Astrocyte (in vitro differentiated cells and primary cell): ENCODE data around the gene CHAT. TPM values are rescaled to one million over a fixed set of nuclear protein-coding genes. Genes with fewer than 3 reads are reported as not detected.

ENCODE experiments used
- DNase-seq: peaks from one replicate; pipeline ENCODE4 v3.0.0-alpha.2; 2010; ENCODE audit warnings: low read depth
- FAIRE-seq: peaks from 2 replicates; lab custom pipeline; 2011; peaks lifted over from hg19 to GRCh38; lab: Jason Lieb, UNC
- H2AFZ ChIP-seq: 2 replicates; pipeline ENCODE4 v1.6.0; 2012; ENCODE audit warnings: low read depth, low read length, inconsistent platforms
- H3K27ac ChIP-seq: 2 replicates; pipeline ENCODE4 v1.5.1; 2011; ENCODE audit warnings: low read depth, low read length, inconsistent platforms
- H3K27me3 ChIP-seq: 2 replicates; pipeline ENCODE4 v1.6.0; 2011; ENCODE audit warnings: low read length, inconsistent platforms; ENCODE audit not compliant: insufficient read depth
- H3K36me3 ChIP-seq: 2 replicates; pipeline ENCODE4 v1.5.1; 2011; ENCODE audit warnings: low read length, inconsistent platforms; ENCODE audit not compliant: insufficient read depth
- H3K4me1 ChIP-seq: 2 replicates; pipeline ENCODE4 v1.5.1; 2011; ENCODE audit warnings: low read length, inconsistent platforms; ENCODE audit not compliant: insufficient read depth
- H3K4me2 ChIP-seq: 2 replicates; pipeline ENCODE4 v1.6.0; 2012; ENCODE audit warnings: low read length, inconsistent platforms
- H3K4me3 ChIP-seq: 2 replicates; pipeline ENCODE4 v1.5.1; 2011; ENCODE audit warnings: low read depth, mild to moderate bottlenecking, low read length, inconsistent platforms; ENCODE audit not compliant: insufficient read depth
- H3K79me2 ChIP-seq: 2 replicates; pipeline ENCODE4 v1.6.0; 2012; ENCODE audit warnings: mild to moderate bottlenecking, low read length, inconsistent platforms; ENCODE audit not compliant: insufficient read depth
- H3K9ac ChIP-seq: 2 replicates; pipeline ENCODE4 v1.6.0; 2012; ENCODE audit warnings: mild to moderate bottlenecking, low read length, inconsistent platforms
- H3K9me3 ChIP-seq: 2 replicates; pipeline ENCODE4 v1.5.1; 2012; ENCODE audit warnings: low read depth, mild to moderate bottlenecking, low read length, inconsistent platforms; ENCODE audit not compliant: insufficient read depth
- H4K20me1 ChIP-seq: 2 replicates; pipeline ENCODE4 v1.6.0; 2012; ENCODE audit warnings: low read length, inconsistent platforms; ENCODE audit not compliant: insufficient read depth
- H3K27ac Mint-ChIP-seq: one replicate; pipeline ENCODE4 v1.8.0; 2021; ENCODE audit warnings: mild to moderate bottlenecking, mixed read lengths; ENCODE audit not compliant: unreplicated experiment
- H3K27me3 Mint-ChIP-seq: one replicate; pipeline ENCODE4 v1.8.0; 2021; ENCODE audit warnings: low read depth, mixed read lengths; ENCODE audit not compliant: unreplicated experiment
- H3K36me3 Mint-ChIP-seq: one replicate; pipeline ENCODE4 v1.8.0; 2021; ENCODE audit warnings: low read depth, mixed read lengths; ENCODE audit not compliant: unreplicated experiment
- H3K4me1 Mint-ChIP-seq: one replicate; pipeline ENCODE4 v1.8.0; 2021; ENCODE audit warnings: low read depth, mixed read lengths; ENCODE audit not compliant: unreplicated experiment
- H3K4me3 Mint-ChIP-seq: one replicate; pipeline ENCODE4 v1.8.0; 2021; ENCODE audit warnings: mild to moderate bottlenecking, moderate library complexity, mixed read lengths; ENCODE audit not compliant: unreplicated experiment
- H3K9me3 Mint-ChIP-seq: one replicate; pipeline ENCODE4 v1.8.0; 2021; ENCODE audit warnings: mild to moderate bottlenecking, mixed read lengths; ENCODE audit not compliant: unreplicated experiment
- EZH2 ChIP-seq: IDR thresholded peaks from 2 replicates; pipeline ENCODE4 v1.6.1; 2012; ENCODE audit warnings: mild to moderate bottlenecking, low read length, inconsistent platforms; ENCODE audit not compliant: insufficient read depth
- total RNA-seq: library from RNA; stranded (reverse); gene quantifications from 2 replicates; pipeline ENCODE4 v1.2.1, GENCODE V29; 2021
- TF ChIP-seq, protein P1 (sequence below): IDR thresholded peaks from 2 replicates; pipeline ENCODE4 v1.5.1; 2011; ENCODE audit warnings: low read depth, mild to moderate bottlenecking, inconsistent platforms, low read length, moderate library complexity; ENCODE audit not compliant: insufficient read depth

The CHAT gene
- total RNA-seq, 1 donor from 2014 or later: 1.00 TPM

DNA sequence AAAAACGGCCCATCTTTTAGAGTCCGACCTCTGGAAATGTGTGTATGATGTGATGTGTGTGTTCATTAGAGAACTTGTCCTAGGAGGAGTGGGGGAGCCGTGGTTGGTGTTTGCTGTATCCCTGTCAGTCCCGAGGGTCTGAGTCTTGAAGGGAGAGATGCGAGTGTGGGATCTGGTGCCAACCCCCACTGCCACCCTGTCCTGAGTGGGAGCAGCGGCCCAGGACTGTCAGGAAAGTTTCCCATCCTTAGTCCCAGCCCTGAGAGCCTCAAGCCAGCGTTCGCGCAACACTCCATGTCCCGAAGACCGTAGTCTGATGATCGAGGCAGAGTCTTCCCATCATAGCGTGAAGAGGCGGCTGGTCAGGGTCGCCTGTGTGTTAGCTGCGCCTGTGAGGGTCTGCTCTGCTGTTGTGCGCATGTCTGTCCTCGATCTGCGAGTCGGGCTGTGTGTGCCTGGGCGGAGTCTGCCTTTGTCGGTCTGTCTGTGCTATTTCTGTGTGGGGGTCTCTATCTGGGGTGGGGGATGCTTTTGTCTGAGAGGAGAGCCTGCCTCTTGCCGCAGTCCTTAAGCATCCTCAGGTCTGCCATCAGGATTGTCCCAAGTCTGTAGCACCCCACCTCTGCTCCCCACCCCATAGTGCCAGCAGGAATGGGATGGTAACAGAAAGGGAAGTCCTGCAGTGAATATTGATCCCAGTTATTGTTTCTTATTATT is 514 bp upstream of the CHAT start:
- peaks cover 2% of the 10 kb centered on the region for H3K4me1 Mint-ChIP-seq
- H3K4me1 ChIP-seq: peaks cover 7% of the 10 kb centered on the region
- DNase-seq: no peak
- no peak overlapping the region for H3K27ac ChIP-seq
- no peak for FAIRE-seq
- H3K27me3 Mint-ChIP-seq: peaks cover 76% of the 10 kb centered on the region
- peaks cover 28% of the 10 kb centered on the region for H3K9me3 Mint-ChIP-seq
- no peak overlapping the region for H2AFZ ChIP-seq
- peaks cover 7% of the 10 kb centered on the region for H3K36me3 Mint-ChIP-seq
- no peaks in the 10 kb centered on the region for H4K20me1 ChIP-seq
- H3K4me3 ChIP-seq: no peak overlapping the region
- no peak overlapping the region for H3K4me3 Mint-ChIP-seq
- no peaks in the 10 kb centered on the region for H3K36me3 ChIP-seq
- peaks cover 64% of the 10 kb centered on the region for H3K27me3 ChIP-seq
- H3K79me2 ChIP-seq: no peaks in the 10 kb centered on the region
- H3K27ac Mint-ChIP-seq: no peak overlapping the region
- H3K9ac ChIP-seq: no peak overlapping the region
- peaks cover 8% of the 10 kb centered on the region for H3K9me3 ChIP-seq
- TF ChIP-seq EZH2: peak; percentile 73
- TF ChIP-seq, protein P1, sequence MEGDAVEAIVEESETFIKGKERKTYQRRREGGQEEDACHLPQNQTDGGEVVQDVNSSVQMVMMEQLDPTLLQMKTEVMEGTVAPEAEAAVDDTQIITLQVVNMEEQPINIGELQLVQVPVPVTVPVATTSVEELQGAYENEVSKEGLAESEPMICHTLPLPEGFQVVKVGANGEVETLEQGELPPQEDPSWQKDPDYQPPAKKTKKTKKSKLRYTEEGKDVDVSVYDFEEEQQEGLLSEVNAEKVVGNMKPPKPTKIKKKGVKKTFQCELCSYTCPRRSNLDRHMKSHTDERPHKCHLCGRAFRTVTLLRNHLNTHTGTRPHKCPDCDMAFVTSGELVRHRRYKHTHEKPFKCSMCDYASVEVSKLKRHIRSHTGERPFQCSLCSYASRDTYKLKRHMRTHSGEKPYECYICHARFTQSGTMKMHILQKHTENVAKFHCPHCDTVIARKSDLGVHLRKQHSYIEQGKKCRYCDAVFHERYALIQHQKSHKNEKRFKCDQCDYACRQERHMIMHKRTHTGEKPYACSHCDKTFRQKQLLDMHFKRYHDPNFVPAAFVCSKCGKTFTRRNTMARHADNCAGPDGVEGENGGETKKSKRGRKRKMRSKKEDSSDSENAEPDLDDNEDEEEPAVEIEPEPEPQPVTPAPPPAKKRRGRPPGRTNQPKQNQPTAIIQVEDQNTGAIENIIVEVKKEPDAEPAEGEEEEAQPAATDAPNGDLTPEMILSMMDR: no peak
- no peak overlapping the region for H3K4me2 ChIP-seq

DNA sequence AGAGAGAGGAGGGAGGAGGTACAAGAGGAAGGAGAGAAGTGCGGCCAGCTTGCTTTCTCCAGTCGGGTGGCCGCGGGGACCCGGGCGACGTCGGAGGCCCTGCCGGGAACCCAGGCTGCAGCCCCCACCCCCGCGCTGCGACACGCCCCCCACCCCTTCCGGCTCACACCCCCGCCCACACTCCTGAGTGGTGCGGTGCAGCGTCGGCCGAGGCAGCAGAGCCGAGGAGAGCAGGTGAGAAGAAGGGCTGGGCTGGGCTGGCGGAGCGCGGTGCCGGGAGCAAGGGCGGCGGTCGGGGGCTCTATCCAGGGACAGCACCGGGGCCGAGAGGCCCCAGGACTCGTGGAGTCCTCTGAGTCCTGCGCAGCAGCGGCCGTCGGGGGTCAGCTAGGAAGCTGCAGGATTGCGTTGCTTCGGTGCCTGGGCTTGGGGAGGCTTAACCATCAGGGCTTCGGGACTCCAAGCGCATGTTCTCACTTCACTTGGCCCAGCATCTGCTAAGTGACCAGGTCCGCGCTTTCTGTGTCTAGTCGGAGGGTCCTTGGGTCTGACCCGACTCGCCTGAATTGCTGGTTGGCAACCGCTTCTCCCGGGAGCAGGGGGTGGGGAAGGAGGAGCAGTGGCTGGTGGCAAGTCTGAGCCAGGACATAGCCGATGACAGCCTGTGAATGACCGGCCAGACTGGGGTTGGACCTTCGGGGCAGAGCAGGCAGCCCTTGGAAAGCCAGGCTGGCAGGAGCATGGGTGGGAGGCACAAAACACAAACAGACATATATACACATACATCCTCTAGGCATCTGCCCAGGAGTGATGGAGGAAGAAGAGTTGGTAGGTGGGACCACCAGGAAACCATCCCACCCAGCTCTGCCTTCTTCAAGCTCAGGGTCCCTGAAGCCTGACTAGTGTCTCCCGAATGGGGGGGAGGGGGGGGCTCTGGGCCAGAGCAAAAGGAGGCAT is 683 bp downstream of the CHAT start:
- Histone ChIP-seq H3K79me2 (no peaks in the 10 kb centered on the region), H3K4me3 (no peak overlapping the region), H4K20me1 (no peaks in the 10 kb centered on the region), H3K9ac (no peak overlapping the region), H3K27ac (no peak overlapping the region), H3K9me3 (peaks cover 8% of the 10 kb centered on the region), H3K27me3 (peaks cover 55% of the 10 kb centered on the region), H3K4me1 (peaks cover 7% of the 10 kb centered on the region), H2AFZ (no peak overlapping the region), H3K4me2 (no peak overlapping the region), H3K36me3 (no peaks in the 10 kb centered on the region)
- Mint-ChIP-seq H3K36me3 (peaks cover 4% of the 10 kb centered on the region), H3K27ac (no peak overlapping the region), H3K4me3 (no peak overlapping the region), H3K9me3 (peaks cover 28% of the 10 kb centered on the region), H3K4me1 (peaks cover 2% of the 10 kb centered on the region), H3K27me3 (peaks cover 77% of the 10 kb centered on the region)
- TF ChIP-seq EZH2: peak; percentile 84
- TF ChIP-seq, protein P1: no peak
- DNase-seq (no peak), FAIRE-seq (no peak)
